K562 (cell line): Measurements from ENCODE around the gene ULK1.

ENCODE experiments used
- NCOA4 ChIP-seq: fragments of 450-650 bp; IDR thresholded peaks from 2 replicates; pipeline ENCODE4 v1.6.1; 2018; ENCODE audit warnings: mild to moderate bottlenecking; ENCODE audit not compliant: partially characterized antibody
- NFXL1 ChIP-seq: fragments of 450-650 bp; formaldehyde crosslinking; IDR thresholded peaks from 2 replicates; pipeline ENCODE4 v1.4.0; 2021; ENCODE audit warnings: mild to moderate bottlenecking
- RBFOX2 ChIP-seq: fragments of 200-400 bp; formaldehyde crosslinking; IDR thresholded peaks from 2 replicates; pipeline ENCODE4 v1.6.1; 2017; ENCODE audit warnings: low read depth, mild to moderate bottlenecking, low read length, moderate library complexity
- SMC3 ChIP-seq: conservative IDR thresholded peaks from 2 replicates; pipeline ENCODE4 v1.6.1; 2011; ENCODE audit warnings: low read depth, low read length, improper control_type of control experiment; ENCODE audit not compliant: insufficient read depth
- TF ChIP-seq, protein P1 (sequence below), 3 experiments: IDR thresholded peaks in 2 of 3; conservative IDR thresholded peaks in 1 of 3; 2 replicates each; pipeline ENCODE4 v1.5.1; 2011 to 2012; ENCODE audit warnings: low read length in 3 of 3, mild to moderate bottlenecking in 3 of 3, control low read depth in 2 of 3, improper control_type of control experiment in 1 of 3, inconsistent platforms in 1 of 3, low read depth in 1 of 3, mixed read lengths in 1 of 3, moderate library complexity in 1 of 3; ENCODE audit not compliant: insufficient read depth in 2 of 3
- TF ChIP-seq, protein P2 (sequence below): sonication (generic); formaldehyde crosslinking; IDR thresholded peaks from 2 replicates; pipeline ENCODE4 v1.4.0; 2020; ENCODE audit warnings: mild to moderate bottlenecking, missing genetic modification reagents

- TF ChIP-seq RBFOX2: peak; percentile 18; the same call in 1 of the 2 replicates
- TF ChIP-seq, protein P1, sequence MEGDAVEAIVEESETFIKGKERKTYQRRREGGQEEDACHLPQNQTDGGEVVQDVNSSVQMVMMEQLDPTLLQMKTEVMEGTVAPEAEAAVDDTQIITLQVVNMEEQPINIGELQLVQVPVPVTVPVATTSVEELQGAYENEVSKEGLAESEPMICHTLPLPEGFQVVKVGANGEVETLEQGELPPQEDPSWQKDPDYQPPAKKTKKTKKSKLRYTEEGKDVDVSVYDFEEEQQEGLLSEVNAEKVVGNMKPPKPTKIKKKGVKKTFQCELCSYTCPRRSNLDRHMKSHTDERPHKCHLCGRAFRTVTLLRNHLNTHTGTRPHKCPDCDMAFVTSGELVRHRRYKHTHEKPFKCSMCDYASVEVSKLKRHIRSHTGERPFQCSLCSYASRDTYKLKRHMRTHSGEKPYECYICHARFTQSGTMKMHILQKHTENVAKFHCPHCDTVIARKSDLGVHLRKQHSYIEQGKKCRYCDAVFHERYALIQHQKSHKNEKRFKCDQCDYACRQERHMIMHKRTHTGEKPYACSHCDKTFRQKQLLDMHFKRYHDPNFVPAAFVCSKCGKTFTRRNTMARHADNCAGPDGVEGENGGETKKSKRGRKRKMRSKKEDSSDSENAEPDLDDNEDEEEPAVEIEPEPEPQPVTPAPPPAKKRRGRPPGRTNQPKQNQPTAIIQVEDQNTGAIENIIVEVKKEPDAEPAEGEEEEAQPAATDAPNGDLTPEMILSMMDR (IDR thresholded peaks at IDR 0.05 in 2 of 3, conservative IDR thresholded peaks at IDR 0.05 in 1 of 3; ENCODE audit: insufficient read depth in 2 of 3, low read depth in 1 of 3, low read length in 3 of 3): no peak
- no peak for TF ChIP-seq NCOA4
- no peak for TF ChIP-seq NFXL1
- TF ChIP-seq, protein P2, sequence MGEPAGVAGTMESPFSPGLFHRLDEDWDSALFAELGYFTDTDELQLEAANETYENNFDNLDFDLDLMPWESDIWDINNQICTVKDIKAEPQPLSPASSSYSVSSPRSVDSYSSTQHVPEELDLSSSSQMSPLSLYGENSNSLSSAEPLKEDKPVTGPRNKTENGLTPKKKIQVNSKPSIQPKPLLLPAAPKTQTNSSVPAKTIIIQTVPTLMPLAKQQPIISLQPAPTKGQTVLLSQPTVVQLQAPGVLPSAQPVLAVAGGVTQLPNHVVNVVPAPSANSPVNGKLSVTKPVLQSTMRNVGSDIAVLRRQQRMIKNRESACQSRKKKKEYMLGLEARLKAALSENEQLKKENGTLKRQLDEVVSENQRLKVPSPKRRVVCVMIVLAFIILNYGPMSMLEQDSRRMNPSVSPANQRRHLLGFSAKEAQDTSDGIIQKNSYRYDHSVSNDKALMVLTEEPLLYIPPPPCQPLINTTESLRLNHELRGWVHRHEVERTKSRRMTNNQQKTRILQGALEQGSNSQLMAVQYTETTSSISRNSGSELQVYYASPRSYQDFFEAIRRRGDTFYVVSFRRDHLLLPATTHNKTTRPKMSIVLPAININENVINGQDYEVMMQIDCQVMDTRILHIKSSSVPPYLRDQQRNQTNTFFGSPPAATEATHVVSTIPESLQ (CRISPR knock-in tag): no peak
- no peak for TF ChIP-seq SMC3
Measured at GRCh38 chr12:131901431-131902331, 7.3 kb downstream of the ULK1 start.
